CD4-positive, alpha-beta T cell (primary cell): ENCODE measurements around the gene PAOX. TPM values are rescaled to one million over a fixed set of nuclear protein-coding genes. Genes with fewer than 3 reads are reported as not detected.
"Not testable (repeated sequence)": the region's sequence is repeated elsewhere in the genome, so short reads cannot be mapped to it uniquely, and the experiment has no call there.

Experiments used
- ATAC-seq: fragments of 200-7000 bp; cut with Tn5 transposase; one replicate; pipeline ENCODE4 v1.10.0; 2022; ENCODE audit warnings: mild to moderate bottlenecking; ENCODE audit not compliant: poor library complexity
- CTCF ChIA-PET: fragments of 350-600 bp; sonication (Branson Sonifier 250); formaldehyde crosslinking; loops from one replicate; lab custom pipeline; 2021; ENCODE audit warnings: antibody characterized with exemption, inconsistent platforms; lab: Charles Lee
- POLR2A ChIA-PET: fragments of 350-600 bp; sonication (Branson Sonifier 250); formaldehyde crosslinking; loops from one replicate; lab custom pipeline; 2021; ENCODE audit warnings: antibody characterized with exemption, inconsistent platforms; lab: Charles Lee
- DNase-seq, 14 experiments: peaks; one replicate each; pipeline ENCODE4 v3.0.0-alpha.2; 2013 to 2020; ENCODE audit warnings: mixed read lengths in 2 of 14
- H3K27ac ChIP-seq, 2 donors: one replicate each; pipeline versions ENCODE4 v1.5.1 to v1.7.0; 2013; ENCODE audit warnings: low read length in 2 of 2, low read depth in 1 of 2, mild to moderate bottlenecking in 1 of 2
- H3K27me3 ChIP-seq, 2 experiments: 1 replicate in 1 of 2; 2 replicates in 1 of 2; pipeline versions ENCODE4 v1.6.1 to v1.7.0; 2013; ENCODE audit warnings: low read length in 2 of 2, control low read depth in 1 of 2, mild to moderate bottlenecking in 1 of 2, moderate library complexity in 1 of 2; ENCODE audit not compliant: insufficient read depth in 2 of 2, control insufficient read depth in 1 of 2
- H3K36me3 ChIP-seq: one replicate; pipeline ENCODE4 v1.6.1; 2013; ENCODE audit warnings: low read length, control low read depth; ENCODE audit not compliant: insufficient read depth
- H3K4me1 ChIP-seq: one replicate; pipeline ENCODE4 v1.6.1; 2013; ENCODE audit warnings: low read length, control low read depth; ENCODE audit not compliant: insufficient read depth
- H3K4me3 ChIP-seq: one replicate; pipeline ENCODE4 v1.5.1; 2013; ENCODE audit warnings: mild to moderate bottlenecking, low read length, moderate library complexity
- H3K9me3 ChIP-seq, 2 experiments: 1 replicate in 1 of 2; 2 replicates in 1 of 2; pipeline versions ENCODE4 v1.6.1 to v1.7.0; 2013; ENCODE audit warnings: low read length in 2 of 2, mild to moderate bottlenecking in 2 of 2, control low read depth in 1 of 2, moderate library complexity in 1 of 2; ENCODE audit not compliant: control insufficient read depth in 1 of 2, insufficient read depth in 1 of 2
- H3K27ac Mint-ChIP-seq: one replicate; pipeline ENCODE4 v1.8.0; 2020; ENCODE audit warnings: mixed read lengths
- H3K27me3 Mint-ChIP-seq: one replicate; pipeline ENCODE4 v1.8.0; 2021; ENCODE audit warnings: mixed read lengths
- H3K36me3 Mint-ChIP-seq: one replicate; pipeline ENCODE4 v1.8.0; 2021; ENCODE audit warnings: low read depth, mixed read lengths
- H3K4me1 Mint-ChIP-seq: one replicate; pipeline ENCODE4 v1.8.0; 2021; ENCODE audit warnings: low read depth, mixed read lengths
- H3K4me3 Mint-ChIP-seq: one replicate; pipeline ENCODE4 v1.8.0; 2020; ENCODE audit warnings: mild to moderate bottlenecking, mixed read lengths
- H3K9me3 Mint-ChIP-seq: one replicate; pipeline ENCODE4 v1.8.0; 2020; ENCODE audit warnings: mixed read lengths
- intact Hi-C, 2 experiments: fragments of 100-400 bp; cut with DNase I in 1 of 2; cut with micrococcal nuclease in 1 of 2; formaldehyde crosslinking; loops; one replicate each; pipeline versions ENCODE4 v1.15.1 to v1.9.0; 2023 to 2025; cut with DNase I, micrococcal nuclease
- total RNA-seq, 174 experiments: library from RNA in 2 of 174; stranded (reverse) in 2 of 174; gene quantifications; one replicate each; pipeline ENCODE4 v1.2.3 and lab custom pipeline; 2021 to 2026
- TF ChIP-seq, protein P1 (sequence below): fragments of 200-600 bp; IDR thresholded peaks from one replicate; pipeline ENCODE4 v1.8.0; 2022; ENCODE audit warnings: antibody characterized with exemption, mild to moderate bottlenecking

PAOX gene
- total RNA-seq, 2 experiments from 2014 or later, result 1.9 to 2.6 TPM

- Mint-ChIP-seq H3K36me3 (peaks cover 26% of the 10 kb centered on the region), H3K4me3 (no peak overlapping the region), H3K27me3 (no peaks in the 10 kb centered on the region), H3K27ac (no peak overlapping the region), H3K9me3 (no peaks in the 10 kb centered on the region), H3K4me1 (no peaks in the 10 kb centered on the region)
- ATAC-seq, result no peak
- ChIA-PET POLR2A (interaction anchor here (1.4 kb wide), 1 partner anchor 21 kb away, joined by 3 read pairs; no protein-coding TSS in a partner anchor), CTCF (no interaction called here)
- H3K4me1 ChIP-seq, result peaks cover 6% of the 10 kb centered on the region
- H3K27me3 ChIP-seq, result peaks cover 6 to 7% of the 10 kb centered on the region in 2 experiments
- intact Hi-C loops, result no loop called here
- no peak for DNase-seq
- TF ChIP-seq, protein P1, sequence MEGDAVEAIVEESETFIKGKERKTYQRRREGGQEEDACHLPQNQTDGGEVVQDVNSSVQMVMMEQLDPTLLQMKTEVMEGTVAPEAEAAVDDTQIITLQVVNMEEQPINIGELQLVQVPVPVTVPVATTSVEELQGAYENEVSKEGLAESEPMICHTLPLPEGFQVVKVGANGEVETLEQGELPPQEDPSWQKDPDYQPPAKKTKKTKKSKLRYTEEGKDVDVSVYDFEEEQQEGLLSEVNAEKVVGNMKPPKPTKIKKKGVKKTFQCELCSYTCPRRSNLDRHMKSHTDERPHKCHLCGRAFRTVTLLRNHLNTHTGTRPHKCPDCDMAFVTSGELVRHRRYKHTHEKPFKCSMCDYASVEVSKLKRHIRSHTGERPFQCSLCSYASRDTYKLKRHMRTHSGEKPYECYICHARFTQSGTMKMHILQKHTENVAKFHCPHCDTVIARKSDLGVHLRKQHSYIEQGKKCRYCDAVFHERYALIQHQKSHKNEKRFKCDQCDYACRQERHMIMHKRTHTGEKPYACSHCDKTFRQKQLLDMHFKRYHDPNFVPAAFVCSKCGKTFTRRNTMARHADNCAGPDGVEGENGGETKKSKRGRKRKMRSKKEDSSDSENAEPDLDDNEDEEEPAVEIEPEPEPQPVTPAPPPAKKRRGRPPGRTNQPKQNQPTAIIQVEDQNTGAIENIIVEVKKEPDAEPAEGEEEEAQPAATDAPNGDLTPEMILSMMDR, result no peak
- no peak overlapping the region for H3K4me3 ChIP-seq
- peaks cover 17% of the 10 kb centered on the region for H3K36me3 ChIP-seq
- H3K27ac ChIP-seq, result no peak overlapping the region
- peaks cover 0 to 4% of the 10 kb centered on the region in 2 experiments for H3K9me3 ChIP-seq
Observed at GRCh38 chr10:133422223-133422806, 43.3 kb downstream of the PAOX start.

DNA sequence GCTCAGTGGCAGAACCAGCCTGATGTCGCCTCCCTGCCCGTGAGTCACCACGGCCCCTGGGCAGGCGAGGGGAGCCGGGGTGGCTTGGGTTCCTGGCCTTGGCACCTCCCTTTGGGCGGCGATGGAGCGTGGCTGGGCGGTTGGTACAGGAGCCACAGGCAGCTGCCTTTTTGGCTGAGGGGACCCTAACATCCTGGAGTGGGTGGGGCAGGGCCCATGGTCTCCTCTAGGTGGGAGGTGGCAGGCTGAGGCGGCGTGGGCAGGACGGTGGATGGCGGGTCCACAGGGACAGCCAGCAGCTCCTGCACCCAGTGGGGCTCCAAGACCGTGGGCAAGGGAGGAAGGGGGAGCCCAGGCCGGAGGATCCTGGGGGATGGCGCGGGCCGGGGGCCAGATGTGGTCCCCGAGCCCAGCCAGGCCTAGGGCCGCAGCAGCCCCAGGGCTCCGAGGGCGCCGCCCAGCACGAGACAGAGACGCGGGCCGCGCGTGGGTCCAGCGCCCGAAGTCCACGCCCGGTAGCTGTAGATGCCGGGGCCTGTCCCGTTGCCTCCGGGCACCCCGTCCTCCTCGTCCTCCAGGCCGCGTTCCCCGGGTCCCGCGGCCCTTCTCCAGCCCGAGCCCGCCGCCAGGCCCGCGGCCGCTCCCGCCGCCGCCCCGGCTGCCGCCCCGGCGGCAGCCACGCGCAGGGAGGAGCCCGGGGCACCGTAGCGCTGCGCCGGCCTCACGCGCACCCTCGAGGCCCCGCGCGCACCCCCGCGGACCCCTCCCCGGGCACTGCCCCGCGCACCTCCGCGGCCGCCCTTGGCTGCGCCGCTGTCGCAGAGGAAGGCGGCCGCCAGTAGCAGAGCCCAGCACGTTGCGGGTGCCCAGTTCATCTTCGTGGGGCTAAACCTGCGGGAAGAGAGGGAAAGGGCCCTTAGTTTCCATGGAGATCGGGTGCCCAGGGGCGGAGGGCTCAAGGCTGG lies 44.0 kb downstream of the PAOX start:
- no peak overlapping the region for H3K27ac ChIP-seq
- POLR2A ChIA-PET, result no interaction called here
- peaks cover 0 to 4% of the 10 kb centered on the region in 2 experiments for H3K9me3 ChIP-seq
- peaks cover 17% of the 10 kb centered on the region for H3K36me3 ChIP-seq
- peak in 2 of 14 experiments; percentile 13 to 32 for DNase-seq
- no peaks in the 10 kb centered on the region for H3K4me1 Mint-ChIP-seq
- H3K27ac Mint-ChIP-seq, result no peak overlapping the region
- peak; percentile 32 for ATAC-seq
- H3K4me1 ChIP-seq, result peaks cover 6% of the 10 kb centered on the region
- H3K27me3 ChIP-seq, result peaks cover 6 to 7% of the 10 kb centered on the region in 2 experiments
- TF ChIP-seq, protein P1, result no peak
- no peaks in the 10 kb centered on the region for H3K27me3 Mint-ChIP-seq
- intact Hi-C loops, result no loop called here
- no peak overlapping the region for H3K4me3 ChIP-seq
- H3K4me3 Mint-ChIP-seq, result peak overlapping the region; percentile 25
- peaks cover 26% of the 10 kb centered on the region for H3K36me3 Mint-ChIP-seq
- no peaks in the 10 kb centered on the region for H3K9me3 Mint-ChIP-seq
- CTCF ChIA-PET, result no interaction called here

DNA sequence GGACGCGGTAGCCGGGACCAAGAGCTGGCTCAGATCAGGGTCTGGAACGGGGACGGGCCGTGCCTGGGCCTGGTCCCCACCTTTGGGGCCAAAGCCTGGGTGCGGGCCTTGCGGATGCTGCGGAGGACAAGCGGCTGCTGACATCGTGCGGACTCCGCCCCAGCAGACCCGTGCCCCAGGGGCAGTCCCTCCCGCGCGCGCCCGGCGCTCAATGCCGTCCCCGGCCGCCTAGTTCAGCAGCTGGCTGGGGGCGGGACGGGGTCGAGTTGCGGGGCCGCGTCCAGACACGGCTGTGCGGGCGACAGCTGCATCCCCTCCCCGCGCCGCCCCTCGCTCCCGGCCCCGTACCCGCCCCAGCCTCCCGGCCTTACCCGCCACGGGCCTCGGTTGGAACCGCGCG lies 45.0 kb downstream of the PAOX start:
- DNase-seq, H3K4me1 ChIP-seq, H3K9me3 Mint-ChIP-seq, H3K4me3 ChIP-seq, H3K9me3 ChIP-seq, H3K27ac Mint-ChIP-seq, intact Hi-C loops, H3K4me1 Mint-ChIP-seq, POLR2A ChIA-PET, CTCF ChIA-PET, H3K4me3 Mint-ChIP-seq, H3K27me3 ChIP-seq, H3K27me3 Mint-ChIP-seq, H3K27ac ChIP-seq, ATAC-seq: not testable (repeated sequence)
- peaks cover 16% of the 10 kb centered on the region for H3K36me3 Mint-ChIP-seq
- peaks cover 10% of the 10 kb centered on the region for H3K36me3 ChIP-seq

- ATAC-seq, H3K4me1 ChIP-seq, POLR2A ChIA-PET, H3K27ac ChIP-seq, H3K9me3 ChIP-seq, DNase-seq, H3K27ac Mint-ChIP-seq, H3K27me3 Mint-ChIP-seq, H3K9me3 Mint-ChIP-seq, H3K4me3 ChIP-seq, intact Hi-C loops, H3K27me3 ChIP-seq, H3K36me3 ChIP-seq, CTCF ChIA-PET, H3K4me1 Mint-ChIP-seq: not testable (repeated sequence)
- peak within 1 kb of the TSS; percentile 25 for H3K4me3 Mint-ChIP-seq
- H3K36me3 Mint-ChIP-seq, result peaks cover 11% of the 10 kb centered on the region
Observed at GRCh38 chr10:133424601-133425000, 45.5 kb downstream of the PAOX start, which contains the start of gene SPRN. TSS of gene SPRN (minus strand) at chr10:133424625. CDS start at chr10:133423681, 944 bp downstream.

GRCh38 chr10:133429571-133429970 lies 50.5 kb downstream of the PAOX start:
- H3K4me1 Mint-ChIP-seq, DNase-seq, H3K4me1 ChIP-seq, H3K9me3 Mint-ChIP-seq, H3K9me3 ChIP-seq, H3K27me3 Mint-ChIP-seq, H3K27me3 ChIP-seq, H3K27ac ChIP-seq, ATAC-seq, intact Hi-C loops, H3K36me3 Mint-ChIP-seq, H3K4me3 ChIP-seq, H3K36me3 ChIP-seq, CTCF ChIA-PET, POLR2A ChIA-PET, H3K27ac Mint-ChIP-seq, H3K4me3 Mint-ChIP-seq: not testable (repeated sequence)
